Measurements from ENCODE around the gene DKK3. TPM values are rescaled to one million over a fixed set of nuclear protein-coding genes. Genes with fewer than 3 reads are reported as not detected.

The DKK3 gene
- polyA plus RNA-seq, 1 of the 3 experiments (the other 2 are of a cell fraction) = 1,174 TPM

DNA sequence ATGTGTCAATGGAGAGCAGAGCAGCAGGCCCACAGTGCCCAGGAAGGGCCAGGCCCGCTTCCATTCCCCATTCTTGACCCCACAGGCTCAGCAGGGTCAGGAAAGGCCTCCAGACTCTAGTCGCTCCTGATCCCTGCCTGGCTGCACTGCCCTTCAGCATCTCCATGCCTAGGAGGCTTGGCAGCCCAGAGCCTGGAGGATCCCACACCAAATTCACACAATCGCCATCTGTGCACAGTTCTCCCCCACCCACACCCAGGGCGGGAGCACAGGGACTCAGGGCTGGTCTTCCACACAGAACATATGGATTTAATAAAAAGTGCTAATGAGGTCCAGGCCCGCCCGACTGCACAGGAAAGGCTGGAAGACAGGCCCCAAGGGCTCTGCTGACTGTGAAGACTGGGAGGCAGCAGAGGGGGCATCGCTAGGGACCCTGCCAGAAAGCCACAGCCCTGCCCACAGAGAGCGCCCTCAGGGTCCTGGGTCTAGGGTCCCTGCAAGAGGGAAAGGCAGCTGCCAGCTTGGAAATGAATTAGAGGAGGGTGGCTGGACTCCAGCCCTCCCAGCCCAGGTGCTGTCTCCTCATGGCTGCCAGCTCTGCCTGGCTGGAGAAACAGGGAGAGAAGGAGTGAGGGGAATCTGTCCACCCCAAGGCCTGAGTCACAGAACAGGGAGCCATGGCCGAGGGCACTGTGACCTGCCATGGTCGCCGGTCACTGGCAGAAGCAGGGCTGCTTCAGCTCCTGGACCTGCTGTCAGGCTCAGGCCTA is 39.7 kb downstream of the DKK3 start (continued):
- TF ChIP-seq, protein P1, sequence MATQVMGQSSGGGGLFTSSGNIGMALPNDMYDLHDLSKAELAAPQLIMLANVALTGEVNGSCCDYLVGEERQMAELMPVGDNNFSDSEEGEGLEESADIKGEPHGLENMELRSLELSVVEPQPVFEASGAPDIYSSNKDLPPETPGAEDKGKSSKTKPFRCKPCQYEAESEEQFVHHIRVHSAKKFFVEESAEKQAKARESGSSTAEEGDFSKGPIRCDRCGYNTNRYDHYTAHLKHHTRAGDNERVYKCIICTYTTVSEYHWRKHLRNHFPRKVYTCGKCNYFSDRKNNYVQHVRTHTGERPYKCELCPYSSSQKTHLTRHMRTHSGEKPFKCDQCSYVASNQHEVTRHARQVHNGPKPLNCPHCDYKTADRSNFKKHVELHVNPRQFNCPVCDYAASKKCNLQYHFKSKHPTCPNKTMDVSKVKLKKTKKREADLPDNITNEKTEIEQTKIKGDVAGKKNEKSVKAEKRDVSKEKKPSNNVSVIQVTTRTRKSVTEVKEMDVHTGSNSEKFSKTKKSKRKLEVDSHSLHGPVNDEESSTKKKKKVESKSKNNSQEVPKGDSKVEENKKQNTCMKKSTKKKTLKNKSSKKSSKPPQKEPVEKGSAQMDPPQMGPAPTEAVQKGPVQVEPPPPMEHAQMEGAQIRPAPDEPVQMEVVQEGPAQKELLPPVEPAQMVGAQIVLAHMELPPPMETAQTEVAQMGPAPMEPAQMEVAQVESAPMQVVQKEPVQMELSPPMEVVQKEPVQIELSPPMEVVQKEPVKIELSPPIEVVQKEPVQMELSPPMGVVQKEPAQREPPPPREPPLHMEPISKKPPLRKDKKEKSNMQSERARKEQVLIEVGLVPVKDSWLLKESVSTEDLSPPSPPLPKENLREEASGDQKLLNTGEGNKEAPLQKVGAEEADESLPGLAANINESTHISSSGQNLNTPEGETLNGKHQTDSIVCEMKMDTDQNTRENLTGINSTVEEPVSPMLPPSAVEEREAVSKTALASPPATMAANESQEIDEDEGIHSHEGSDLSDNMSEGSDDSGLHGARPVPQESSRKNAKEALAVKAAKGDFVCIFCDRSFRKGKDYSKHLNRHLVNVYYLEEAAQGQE (IDR thresholded peaks at IDR 0.05; ENCODE audit: low read depth, low read length) = peak; percentile 59; the same call in 1 of the 2 replicates
- TF ChIP-seq SIN3A (IDR thresholded peaks at IDR 0.05; ENCODE audit: borderline replicate concordance, low read depth, low read length) = peak; percentile 65; the same call in 1 of the 2 replicates
- TF ChIP-seq, protein P2, sequence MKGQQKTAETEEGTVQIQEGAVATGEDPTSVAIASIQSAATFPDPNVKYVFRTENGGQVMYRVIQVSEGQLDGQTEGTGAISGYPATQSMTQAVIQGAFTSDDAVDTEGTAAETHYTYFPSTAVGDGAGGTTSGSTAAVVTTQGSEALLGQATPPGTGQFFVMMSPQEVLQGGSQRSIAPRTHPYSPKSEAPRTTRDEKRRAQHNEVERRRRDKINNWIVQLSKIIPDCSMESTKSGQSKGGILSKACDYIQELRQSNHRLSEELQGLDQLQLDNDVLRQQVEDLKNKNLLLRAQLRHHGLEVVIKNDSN (IDR thresholded peaks at IDR 0.05; ENCODE audit: borderline replicate concordance, low read depth) = 0 out of 2 replicates have a peak, but pooled peaks have one; percentile 8
- TF ChIP-seq, protein P3, sequence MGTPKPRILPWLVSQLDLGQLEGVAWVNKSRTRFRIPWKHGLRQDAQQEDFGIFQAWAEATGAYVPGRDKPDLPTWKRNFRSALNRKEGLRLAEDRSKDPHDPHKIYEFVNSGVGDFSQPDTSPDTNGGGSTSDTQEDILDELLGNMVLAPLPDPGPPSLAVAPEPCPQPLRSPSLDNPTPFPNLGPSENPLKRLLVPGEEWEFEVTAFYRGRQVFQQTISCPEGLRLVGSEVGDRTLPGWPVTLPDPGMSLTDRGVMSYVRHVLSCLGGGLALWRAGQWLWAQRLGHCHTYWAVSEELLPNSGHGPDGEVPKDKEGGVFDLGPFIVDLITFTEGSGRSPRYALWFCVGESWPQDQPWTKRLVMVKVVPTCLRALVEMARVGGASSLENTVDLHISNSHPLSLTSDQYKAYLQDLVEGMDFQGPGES (IDR thresholded peaks at IDR 0.05; ENCODE audit: low read depth, low read length) = no peak
- no peak for TF ChIP-seq ELF1 (IDR thresholded peaks at IDR 0.05)
- 0 out of 2 replicates have a peak, but pooled peaks have one; percentile 18 for TF ChIP-seq RXRA (IDR thresholded peaks at IDR 0.05; ENCODE audit: borderline replicate concordance, low read depth)
- TF ChIP-seq EP300 (IDR thresholded peaks at IDR 0.05; ENCODE audit: borderline replicate concordance in 1 of 2, low read depth in 1 of 2, low read length in 1 of 2) = peak; percentile 87 to 90
- no peak for TF ChIP-seq EZH2phosphoT487 (IDR thresholded peaks at IDR 0.05; ENCODE audit: borderline replicate concordance, low read depth)
- TF ChIP-seq YY1 (IDR thresholded peaks at IDR 0.05; ENCODE audit: low read depth) = 0 out of 2 replicates have a peak, but pooled peaks have one; percentile 22
- peak; percentile 61; the same call in 1 of the 2 replicates for TF ChIP-seq NFIC (IDR thresholded peaks at IDR 0.05; ENCODE audit: borderline replicate concordance)

DNA sequence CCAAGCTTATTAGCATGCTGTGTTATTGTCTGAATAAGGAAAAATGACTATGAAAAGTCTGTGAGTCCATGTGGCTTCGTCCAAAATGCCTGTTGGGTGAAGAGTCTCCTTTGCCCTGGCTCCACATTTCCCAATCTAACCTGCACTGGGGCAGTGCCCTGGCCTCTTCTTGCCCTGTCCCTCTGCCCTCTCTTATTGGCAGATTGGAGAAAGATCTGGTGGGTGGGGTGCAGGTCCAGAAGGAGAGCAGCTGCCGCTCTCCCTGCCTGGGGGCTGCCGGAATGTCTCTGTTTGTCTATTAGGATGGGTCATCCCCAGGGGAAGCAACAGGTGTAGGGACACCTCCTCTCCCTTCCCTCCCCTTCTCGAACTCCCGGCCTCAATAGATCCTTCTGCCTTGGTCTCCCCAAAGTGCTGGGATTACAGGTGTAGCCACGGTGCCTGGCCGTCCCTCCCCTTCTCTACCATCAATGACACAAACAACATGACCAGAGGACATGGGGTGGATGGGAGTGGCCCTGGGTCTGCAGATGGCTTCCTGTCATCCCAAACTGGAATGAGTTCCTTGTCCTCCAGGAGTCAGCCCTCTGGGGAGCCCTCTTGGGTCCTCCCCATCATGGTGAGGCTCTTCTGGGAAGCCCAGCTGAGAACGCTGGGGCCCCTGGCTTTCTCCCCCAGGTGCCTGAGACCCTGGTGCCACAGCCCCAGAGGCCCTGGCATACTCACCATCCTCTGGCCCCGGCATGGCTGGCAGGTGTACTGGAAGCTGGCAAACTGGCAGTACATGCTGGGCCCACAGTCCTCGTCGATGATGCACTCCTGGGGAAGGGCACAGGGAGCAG is 40.5 kb downstream of the DKK3 start:
- H3K9ac ChIP-seq = peak overlapping the region; percentile 43; the same call in 1 of the 2 replicates
- H3K4me1 ChIP-seq (ENCODE audit: control insufficient read depth in 1 of 2, insufficient read depth in 2 of 2, low read depth in 1 of 2, low read length in 1 of 2) = peaks cover 31 to 88% of the 10 kb centered on the region in 2 experiments
- peak overlapping the region; percentile 85 to 100 for H3K27ac ChIP-seq (ENCODE audit: low read depth in 2 of 2, low read length in 1 of 2)
- no peak for DNase-seq
- H3K79me2 ChIP-seq (ENCODE audit: insufficient read depth) = peaks cover 34% of the 10 kb centered on the region
- 75% methylated on average over 10 of the region's 11 CpGs for WGBS (ENCODE audit: low lambda C conversion rate)
- ChIA-PET CTCF (interaction anchor here (0.6 to 5.0 kb wide), 22 partner anchors 9 to 896 kb away, joined by 3 to 39 read pairs (median 5); no protein-coding TSS in a partner anchor), POLR2A (interaction anchor here (1.7 to 2.3 kb wide), 2 partner anchors 12 kb away, joined by 10 to 21 read pairs; no protein-coding TSS in a partner anchor)
- H3F3A ChIP-seq (replicated peaks; ENCODE audit: insufficient read depth) = peaks cover 15% of the 10 kb centered on the region
- H3K4me3 ChIP-seq (ENCODE audit: low read depth in 2 of 2, low read length in 1 of 2) = no peak overlapping the region; a peak in 1 of 4 replicates
- no peaks in the 10 kb centered on the region for H4K20me1 ChIP-seq (ENCODE audit: insufficient read depth)
- no peak overlapping the region for H2AFZ ChIP-seq (ENCODE audit: low read depth)
- no peaks in the 10 kb centered on the region for H3K9me2 ChIP-seq
- no peaks in the 10 kb centered on the region for H3K27me3 ChIP-seq (ENCODE audit: insufficient read depth)
- peak overlapping the region; percentile 4; the same call in 1 of the 2 replicates for H3K4me2 ChIP-seq
- no peaks in the 10 kb centered on the region for H3K9me3 ChIP-seq
- peaks cover 46 to 52% of the 10 kb centered on the region in 2 experiments for H3K36me3 ChIP-seq (replicated peaks in 1 of 2; ENCODE audit: control insufficient read depth in 1 of 2, insufficient read depth in 2 of 2, low read length in 1 of 2)
- TF ChIP-seq, protein P4, sequence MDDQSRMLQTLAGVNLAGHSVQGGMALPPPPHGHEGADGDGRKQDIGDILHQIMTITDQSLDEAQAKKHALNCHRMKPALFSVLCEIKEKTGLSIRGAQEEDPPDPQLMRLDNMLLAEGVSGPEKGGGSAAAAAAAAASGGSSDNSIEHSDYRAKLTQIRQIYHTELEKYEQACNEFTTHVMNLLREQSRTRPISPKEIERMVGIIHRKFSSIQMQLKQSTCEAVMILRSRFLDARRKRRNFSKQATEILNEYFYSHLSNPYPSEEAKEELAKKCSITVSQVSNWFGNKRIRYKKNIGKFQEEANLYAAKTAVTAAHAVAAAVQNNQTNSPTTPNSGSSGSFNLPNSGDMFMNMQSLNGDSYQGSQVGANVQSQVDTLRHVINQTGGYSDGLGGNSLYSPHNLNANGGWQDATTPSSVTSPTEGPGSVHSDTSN (IDR thresholded peaks at IDR 0.05) = no peak
- no peak for TF ChIP-seq MXI1 (IDR thresholded peaks at IDR 0.05; ENCODE audit: low read depth, low read length)
- no peak for TF ChIP-seq FOSL2 (IDR thresholded peaks at IDR 0.05; ENCODE audit: borderline replicate concordance, low read depth)
- TF ChIP-seq, protein P1 (IDR thresholded peaks at IDR 0.05; ENCODE audit: low read depth, low read length) = no peak
- TF ChIP-seq RFX5 (IDR thresholded peaks at IDR 0.05; ENCODE audit: low read length) = no peak
